HG03159 (cell line): ENCODE data around the gene VGF.
"Not testable (repeated sequence)": the region's sequence is repeated elsewhere in the genome, so short reads cannot be mapped to it uniquely, and the experiment has no call there.

Source experiments
- ATAC-seq: cut with Tn5 transposase; IDR thresholded peaks from one replicate; pipeline ENCODE4 v1.9.1; 2021; ENCODE audit warnings: mild to moderate bottlenecking, moderate library complexity; ENCODE audit not compliant: unreplicated experiment

Gene VGF

DNA sequence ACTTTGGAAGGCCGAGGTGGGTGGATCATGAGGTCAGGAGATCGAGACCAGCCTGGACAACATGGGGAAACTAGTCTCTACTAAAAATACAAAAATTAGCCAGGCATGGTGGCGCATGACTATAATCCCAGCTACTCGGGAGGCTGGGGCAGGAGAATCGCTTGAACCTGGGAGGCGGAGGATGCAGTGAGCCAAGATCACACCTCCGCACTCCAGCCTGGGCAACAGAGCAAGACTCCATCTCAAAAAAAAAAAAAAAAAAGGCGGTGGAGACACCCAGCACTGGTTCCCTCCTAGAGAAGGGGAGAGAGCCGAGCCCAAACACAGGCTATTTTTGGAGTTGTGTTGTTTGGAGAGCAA is 43.8 kb downstream of the VGF start:
- not testable (repeated sequence) for ATAC-seq

DNA sequence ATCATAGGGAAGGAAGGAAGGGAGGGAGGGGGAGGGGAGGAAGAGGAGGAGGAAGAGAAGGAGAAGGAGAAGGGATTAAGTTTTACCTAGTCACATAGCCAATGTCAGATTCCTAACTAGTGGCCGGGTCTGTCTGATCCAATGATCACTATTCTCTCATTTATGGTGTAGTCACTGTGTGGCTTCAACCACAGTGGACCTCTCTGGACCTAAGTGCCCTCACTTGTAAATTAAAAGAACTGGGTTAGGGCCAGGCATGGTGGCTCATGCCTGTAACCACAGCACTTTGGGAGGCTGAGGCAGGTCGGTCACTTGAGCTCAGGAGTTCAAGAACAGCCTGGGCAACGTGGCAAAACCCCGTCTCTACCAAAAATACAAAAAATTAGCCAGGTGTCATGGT is 45.1 kb downstream of the VGF start:
- no peak for ATAC-seq

DNA sequence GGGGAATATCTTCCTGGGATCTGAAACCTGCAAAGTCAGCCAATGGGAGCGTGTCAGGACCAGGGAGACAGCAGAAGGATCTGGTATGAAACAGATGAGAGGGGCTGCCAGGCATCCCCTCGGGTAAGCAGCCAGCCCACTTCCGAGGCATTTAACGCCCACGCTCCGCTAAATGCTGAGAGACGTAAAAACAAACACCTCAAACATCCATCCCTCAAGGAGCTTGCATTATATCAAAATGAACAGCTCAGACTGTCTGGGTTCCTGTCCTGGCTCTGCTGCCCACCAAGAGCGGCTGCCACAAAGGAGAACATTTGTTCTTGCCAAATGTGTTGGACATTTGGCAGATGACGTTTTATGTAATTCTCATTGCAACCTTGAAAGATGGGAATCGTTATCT is 45.5 kb downstream of the VGF start:
- no peak for ATAC-seq

DNA sequence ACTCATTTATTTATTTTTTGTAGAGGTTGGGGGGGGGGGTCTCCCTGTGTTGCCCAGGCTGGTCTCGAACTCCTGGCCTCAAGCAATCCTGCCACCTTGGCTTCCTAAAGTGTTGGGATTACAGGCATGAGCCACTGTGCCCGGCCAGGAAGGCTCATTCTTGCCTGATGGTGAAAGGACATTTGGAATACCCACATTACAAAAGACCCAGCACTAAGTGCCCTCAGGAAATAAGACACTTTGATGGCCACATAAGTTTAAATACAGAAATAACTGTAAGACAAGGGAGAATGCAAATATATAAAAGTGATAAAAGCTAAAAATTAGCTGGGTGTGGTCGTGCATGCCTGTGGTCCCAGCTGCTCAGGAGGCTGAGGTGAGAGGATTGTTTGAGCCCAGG is 46.5 kb downstream of the VGF start:
- ATAC-seq, result no peak

DNA sequence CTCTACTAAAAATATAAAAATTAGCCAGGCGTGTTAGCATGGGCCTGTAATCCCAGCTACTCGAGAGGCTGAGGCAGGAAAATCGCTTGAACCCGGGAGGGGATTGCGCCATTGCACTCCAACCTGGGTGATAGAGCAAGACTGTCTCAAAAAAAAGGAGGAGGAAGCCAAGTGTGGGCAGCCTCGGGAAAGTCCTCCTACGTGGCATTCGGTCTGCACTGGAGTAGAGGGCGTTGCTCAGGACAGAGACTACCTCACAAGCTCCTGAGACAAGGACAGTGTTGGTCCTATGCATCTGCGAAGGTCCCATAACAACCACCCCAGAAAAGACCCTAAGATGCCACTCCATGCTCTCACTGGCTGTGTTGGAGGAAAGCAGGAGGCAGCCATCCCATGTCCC is 48.5 kb downstream of the VGF start:
- no peak for ATAC-seq

DNA sequence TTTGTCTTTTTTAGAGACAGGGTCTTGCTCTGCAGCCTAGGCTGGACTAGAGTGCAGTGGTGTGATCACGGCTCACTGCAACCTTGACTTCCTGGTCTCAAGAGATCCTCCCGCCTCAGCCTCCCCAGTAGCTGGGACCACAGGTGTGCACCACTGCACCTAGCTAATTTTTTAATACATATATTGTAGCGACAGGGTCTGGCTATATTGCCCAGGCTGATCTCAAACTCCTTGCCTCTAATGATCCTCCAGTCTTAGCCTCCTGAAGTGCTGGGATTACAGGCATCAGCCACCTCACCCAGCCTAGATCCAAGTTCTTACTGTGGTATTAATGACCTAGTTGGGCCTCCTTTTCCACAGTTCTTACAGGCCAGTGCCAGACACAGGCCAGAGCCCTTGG is 50.2 kb downstream of the VGF start:
- no peak for ATAC-seq

DNA sequence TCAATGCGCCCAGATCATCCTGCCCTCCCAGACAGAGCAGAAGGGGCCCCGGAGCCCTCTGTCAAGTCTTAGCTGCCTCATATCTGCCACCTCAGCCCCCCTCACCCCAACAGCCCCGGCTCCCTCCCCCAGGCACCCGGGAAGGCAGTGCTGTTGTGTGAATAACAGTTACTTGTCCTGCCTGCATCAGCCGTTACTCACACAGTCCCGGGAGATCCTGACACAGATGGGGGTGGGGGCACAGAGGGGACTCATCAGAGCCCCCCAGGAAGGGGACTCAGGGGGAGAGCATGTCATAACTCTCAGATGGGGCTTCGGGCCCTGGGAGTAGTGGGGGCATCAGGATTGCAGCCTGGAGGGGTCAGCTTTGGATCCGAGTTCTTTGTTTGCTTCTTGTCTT is 50.9 kb downstream of the VGF start:
- ATAC-seq, result no peak

DNA sequence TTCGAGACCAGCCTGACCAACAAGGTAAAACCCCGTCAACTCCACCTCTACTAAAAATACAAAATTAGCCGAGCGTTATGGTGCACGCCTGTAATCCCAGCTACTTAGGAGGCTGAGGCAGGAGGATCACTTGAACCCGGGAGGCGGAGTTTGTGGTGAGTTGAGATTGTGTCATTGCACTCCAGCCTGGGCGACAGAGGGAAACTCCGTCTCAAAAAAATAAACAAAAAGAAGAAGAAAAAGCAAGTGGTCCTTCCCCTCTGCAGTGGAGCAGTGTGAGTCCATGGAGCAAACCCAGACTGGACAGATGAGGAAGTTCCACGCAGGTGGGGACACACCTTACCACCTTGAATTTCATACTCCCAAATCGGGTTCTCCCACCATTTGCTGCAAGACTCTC is 51.5 kb downstream of the VGF start:
- no peak for ATAC-seq

DNA sequence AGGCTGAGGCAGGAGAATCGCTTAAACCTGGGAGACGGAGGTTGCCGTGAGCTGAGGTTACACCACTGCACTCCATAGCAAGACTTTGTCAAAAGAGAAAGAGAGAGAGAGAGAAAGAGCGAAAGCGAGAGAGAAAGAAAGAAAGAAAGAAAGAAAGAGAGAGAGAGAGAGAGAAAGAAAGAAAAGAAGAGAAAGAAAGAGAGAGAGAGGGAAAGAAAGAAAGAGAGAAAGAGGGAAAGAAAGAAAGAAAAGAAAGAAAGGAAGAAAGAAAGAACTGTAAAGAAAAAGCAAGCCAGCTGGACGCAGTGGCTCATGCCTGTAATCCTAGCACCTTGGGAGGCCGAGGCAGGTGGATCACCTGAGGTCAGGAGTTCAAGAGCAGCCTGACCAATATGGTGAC is 52.2 kb downstream of the VGF start:
- not testable (repeated sequence) for ATAC-seq
